ENCODE results near the gene NCKAP5L.

NCKAP5L gene

GRCh38 chr12:49806321-49806813, 21.8 kb downstream of the NCKAP5L start:
- TF ChIP-seq FOXP2 (optimal IDR thresholded peaks at IDR 0.05; ENCODE audit: borderline replicate concordance, extremely low read depth, extremely low read length, insufficient read depth) (no peak), TAF1 (IDR thresholded peaks at IDR 0.05; ENCODE audit: borderline replicate concordance, insufficient read depth, low read length) (no peak), POLR2AphosphoS5 (IDR thresholded peaks at IDR 0.05; ENCODE audit: low read depth, low read length) (no peak)

GRCh38 chr12:49805409-49805808, 22.8 kb downstream of the NCKAP5L start:
- TF ChIP-seq POLR2AphosphoS5 (IDR thresholded peaks at IDR 0.05; ENCODE audit: low read depth, low read length), result no peak
- TF ChIP-seq, protein P1, sequence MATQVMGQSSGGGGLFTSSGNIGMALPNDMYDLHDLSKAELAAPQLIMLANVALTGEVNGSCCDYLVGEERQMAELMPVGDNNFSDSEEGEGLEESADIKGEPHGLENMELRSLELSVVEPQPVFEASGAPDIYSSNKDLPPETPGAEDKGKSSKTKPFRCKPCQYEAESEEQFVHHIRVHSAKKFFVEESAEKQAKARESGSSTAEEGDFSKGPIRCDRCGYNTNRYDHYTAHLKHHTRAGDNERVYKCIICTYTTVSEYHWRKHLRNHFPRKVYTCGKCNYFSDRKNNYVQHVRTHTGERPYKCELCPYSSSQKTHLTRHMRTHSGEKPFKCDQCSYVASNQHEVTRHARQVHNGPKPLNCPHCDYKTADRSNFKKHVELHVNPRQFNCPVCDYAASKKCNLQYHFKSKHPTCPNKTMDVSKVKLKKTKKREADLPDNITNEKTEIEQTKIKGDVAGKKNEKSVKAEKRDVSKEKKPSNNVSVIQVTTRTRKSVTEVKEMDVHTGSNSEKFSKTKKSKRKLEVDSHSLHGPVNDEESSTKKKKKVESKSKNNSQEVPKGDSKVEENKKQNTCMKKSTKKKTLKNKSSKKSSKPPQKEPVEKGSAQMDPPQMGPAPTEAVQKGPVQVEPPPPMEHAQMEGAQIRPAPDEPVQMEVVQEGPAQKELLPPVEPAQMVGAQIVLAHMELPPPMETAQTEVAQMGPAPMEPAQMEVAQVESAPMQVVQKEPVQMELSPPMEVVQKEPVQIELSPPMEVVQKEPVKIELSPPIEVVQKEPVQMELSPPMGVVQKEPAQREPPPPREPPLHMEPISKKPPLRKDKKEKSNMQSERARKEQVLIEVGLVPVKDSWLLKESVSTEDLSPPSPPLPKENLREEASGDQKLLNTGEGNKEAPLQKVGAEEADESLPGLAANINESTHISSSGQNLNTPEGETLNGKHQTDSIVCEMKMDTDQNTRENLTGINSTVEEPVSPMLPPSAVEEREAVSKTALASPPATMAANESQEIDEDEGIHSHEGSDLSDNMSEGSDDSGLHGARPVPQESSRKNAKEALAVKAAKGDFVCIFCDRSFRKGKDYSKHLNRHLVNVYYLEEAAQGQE (IDR thresholded peaks at IDR 0.05; ENCODE audit: insufficient read depth in 1 of 2, low read depth in 2 of 2, low read length in 2 of 2), result no peak
- TF ChIP-seq FOXP2 (optimal IDR thresholded peaks at IDR 0.05; ENCODE audit: borderline replicate concordance, extremely low read depth, extremely low read length, insufficient read depth), result no peak
- TF ChIP-seq TAF1 (IDR thresholded peaks at IDR 0.05; ENCODE audit: borderline replicate concordance, insufficient read depth, low read length), result no peak
- no peak for TF ChIP-seq SIN3A (IDR thresholded peaks at IDR 0.05; ENCODE audit: borderline replicate concordance, insufficient read depth, low read length)

DNA sequence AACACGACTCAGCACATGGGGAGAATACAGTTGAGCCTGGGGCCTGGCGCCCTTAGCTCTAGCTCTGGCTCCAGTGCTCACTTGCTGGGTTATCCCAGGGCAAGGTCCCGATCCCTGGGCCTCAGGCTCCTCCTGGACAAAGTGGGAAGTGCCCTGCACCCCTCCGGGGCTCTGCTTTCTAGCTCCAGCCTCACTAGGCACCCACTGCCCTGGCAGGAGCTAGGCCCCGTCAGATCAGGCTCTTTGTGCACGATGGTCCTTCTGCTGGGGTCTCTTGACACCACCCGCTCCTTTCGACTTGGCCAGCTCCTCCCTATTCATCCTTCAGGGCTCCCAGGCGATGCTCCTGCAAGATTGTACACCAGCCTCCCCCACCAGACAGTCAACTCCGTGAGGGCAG, 23.4 kb downstream of the NCKAP5L start:
- TF ChIP-seq SIN3A (IDR thresholded peaks at IDR 0.05; ENCODE audit: borderline replicate concordance, insufficient read depth, low read length), result no peak

- TF ChIP-seq SIN3A (IDR thresholded peaks at IDR 0.05; ENCODE audit: borderline replicate concordance, insufficient read depth, low read length) (no peak), POLR2AphosphoS5 (IDR thresholded peaks at IDR 0.05; ENCODE audit: low read depth, low read length) (no peak), FOXP2 (optimal IDR thresholded peaks at IDR 0.05; ENCODE audit: borderline replicate concordance, extremely low read depth, extremely low read length, insufficient read depth) (no peak), TAF1 (IDR thresholded peaks at IDR 0.05; ENCODE audit: borderline replicate concordance, insufficient read depth, low read length) (no peak)
- TF ChIP-seq, protein P1 (IDR thresholded peaks at IDR 0.05; ENCODE audit: insufficient read depth in 1 of 2, low read depth in 2 of 2, low read length in 2 of 2), result no peak
Measured at GRCh38 chr12:49803693-49804450, 24.3 kb downstream of the NCKAP5L start.

GRCh38 chr12:49801141-49802063, 26.8 kb downstream of the NCKAP5L start:
- TF ChIP-seq FOXP2 (optimal IDR thresholded peaks at IDR 0.05; ENCODE audit: borderline replicate concordance, extremely low read depth, extremely low read length, insufficient read depth), result no peak
- TF ChIP-seq, protein P1 (IDR thresholded peaks at IDR 0.05; ENCODE audit: insufficient read depth in 1 of 2, low read depth in 2 of 2, low read length in 2 of 2), result no peak
- TF ChIP-seq SIN3A (IDR thresholded peaks at IDR 0.05; ENCODE audit: borderline replicate concordance, insufficient read depth, low read length), result no peak
- no peak for TF ChIP-seq POLR2AphosphoS5 (IDR thresholded peaks at IDR 0.05; ENCODE audit: low read depth, low read length)
- TF ChIP-seq TAF1 (IDR thresholded peaks at IDR 0.05; ENCODE audit: borderline replicate concordance, insufficient read depth, low read length), result no peak
